GM12801 (cell line): ENCODE data around the gene ZNF331.

Experiments
- TF ChIP-seq, protein P1 (sequence below): IDR thresholded peaks from one replicate; pipeline ENCODE4 v1.5.1; 2011; ENCODE audit warnings: control low read depth; ENCODE audit not compliant: insufficient read length; ENCODE audit errors: extremely low read depth

The ZNF331 gene

DNA sequence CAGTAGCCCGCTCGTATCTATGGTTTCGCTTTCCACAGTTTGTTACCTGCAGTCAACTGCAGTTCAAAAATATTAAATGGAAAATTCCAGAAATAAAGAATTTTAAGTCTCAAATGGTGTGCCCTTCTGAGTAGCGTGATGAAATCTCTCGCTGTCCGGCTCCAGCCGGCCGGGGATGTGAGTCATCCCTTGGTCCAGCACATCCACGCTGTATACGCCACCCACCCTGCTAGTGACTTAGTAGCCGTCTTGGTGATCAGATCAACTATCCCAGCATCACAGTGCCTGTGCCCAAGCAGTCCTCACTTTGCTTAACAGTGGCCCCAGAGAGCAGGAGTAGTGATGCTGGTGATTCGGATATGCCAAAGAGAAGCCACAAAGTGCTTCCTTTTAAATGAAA lies 40.0 kb downstream of the ZNF331 start:
- TF ChIP-seq, protein P1, sequence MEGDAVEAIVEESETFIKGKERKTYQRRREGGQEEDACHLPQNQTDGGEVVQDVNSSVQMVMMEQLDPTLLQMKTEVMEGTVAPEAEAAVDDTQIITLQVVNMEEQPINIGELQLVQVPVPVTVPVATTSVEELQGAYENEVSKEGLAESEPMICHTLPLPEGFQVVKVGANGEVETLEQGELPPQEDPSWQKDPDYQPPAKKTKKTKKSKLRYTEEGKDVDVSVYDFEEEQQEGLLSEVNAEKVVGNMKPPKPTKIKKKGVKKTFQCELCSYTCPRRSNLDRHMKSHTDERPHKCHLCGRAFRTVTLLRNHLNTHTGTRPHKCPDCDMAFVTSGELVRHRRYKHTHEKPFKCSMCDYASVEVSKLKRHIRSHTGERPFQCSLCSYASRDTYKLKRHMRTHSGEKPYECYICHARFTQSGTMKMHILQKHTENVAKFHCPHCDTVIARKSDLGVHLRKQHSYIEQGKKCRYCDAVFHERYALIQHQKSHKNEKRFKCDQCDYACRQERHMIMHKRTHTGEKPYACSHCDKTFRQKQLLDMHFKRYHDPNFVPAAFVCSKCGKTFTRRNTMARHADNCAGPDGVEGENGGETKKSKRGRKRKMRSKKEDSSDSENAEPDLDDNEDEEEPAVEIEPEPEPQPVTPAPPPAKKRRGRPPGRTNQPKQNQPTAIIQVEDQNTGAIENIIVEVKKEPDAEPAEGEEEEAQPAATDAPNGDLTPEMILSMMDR: no peak

DNA sequence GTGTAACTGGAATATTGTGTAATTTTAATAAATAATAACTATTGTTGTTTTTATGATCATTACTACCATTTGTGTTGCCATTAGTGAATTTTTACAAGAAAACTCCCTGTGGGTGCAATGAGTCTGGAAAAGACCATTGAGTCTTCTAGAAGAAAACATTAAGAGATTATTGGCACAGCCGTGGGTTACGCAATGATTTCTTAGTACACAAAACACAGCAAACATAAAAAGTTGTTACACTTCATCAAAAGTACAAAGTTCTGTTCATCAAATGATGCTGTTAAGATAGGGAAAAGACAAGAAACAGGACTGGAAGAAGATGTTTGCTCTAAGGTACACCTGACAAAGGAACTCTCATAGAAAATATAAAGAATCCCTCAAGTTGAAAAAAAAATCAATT lies 41.6 kb downstream of the ZNF331 start:
- TF ChIP-seq, protein P1: no peak

DNA sequence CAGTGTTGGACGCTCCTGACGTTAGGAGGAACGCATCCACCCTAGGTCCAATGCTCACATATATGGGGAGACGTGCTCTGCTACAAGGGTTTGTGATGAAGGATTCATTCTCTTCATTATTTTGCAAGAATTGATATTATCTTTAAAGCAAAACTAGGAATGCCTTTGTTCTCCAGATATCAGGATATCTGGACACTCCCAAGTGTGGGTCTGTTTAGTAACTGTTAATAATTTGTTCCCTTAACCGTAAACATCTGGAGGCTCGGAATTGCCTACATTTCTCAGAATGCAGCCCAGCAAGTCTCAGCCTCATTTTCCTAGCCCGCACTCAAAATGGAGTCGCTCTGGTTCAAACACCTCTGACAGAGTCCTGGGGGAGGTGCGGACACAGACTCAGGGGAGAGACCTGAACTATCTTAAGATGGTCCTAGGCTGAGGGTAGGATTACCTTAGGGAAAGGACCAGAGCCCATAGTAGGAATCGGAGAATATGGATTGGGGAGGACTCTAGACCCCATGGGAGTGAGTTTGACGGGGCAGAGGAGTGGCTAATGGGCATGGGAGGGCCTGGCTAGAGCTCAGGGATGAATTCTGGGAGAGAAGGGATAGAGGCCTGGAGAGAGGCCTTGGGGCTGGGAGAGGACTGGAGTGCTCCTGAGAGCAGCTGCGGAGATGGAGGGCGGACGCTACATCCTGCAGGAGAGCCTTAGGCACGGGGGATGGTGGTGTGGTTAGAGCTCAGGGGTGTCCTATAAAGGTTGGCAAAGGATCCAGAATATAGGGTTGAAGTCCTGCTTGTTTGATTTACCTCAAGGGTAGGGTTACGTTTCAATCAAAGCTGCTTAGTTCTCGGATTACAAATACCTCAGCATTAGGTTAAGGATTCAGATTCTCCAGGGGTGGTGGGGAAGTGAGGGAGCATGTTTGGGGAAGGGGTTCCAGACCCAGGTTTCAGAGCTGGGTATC lies 43.2 kb downstream of the ZNF331 start:
- TF ChIP-seq, protein P1: no peak

DNA sequence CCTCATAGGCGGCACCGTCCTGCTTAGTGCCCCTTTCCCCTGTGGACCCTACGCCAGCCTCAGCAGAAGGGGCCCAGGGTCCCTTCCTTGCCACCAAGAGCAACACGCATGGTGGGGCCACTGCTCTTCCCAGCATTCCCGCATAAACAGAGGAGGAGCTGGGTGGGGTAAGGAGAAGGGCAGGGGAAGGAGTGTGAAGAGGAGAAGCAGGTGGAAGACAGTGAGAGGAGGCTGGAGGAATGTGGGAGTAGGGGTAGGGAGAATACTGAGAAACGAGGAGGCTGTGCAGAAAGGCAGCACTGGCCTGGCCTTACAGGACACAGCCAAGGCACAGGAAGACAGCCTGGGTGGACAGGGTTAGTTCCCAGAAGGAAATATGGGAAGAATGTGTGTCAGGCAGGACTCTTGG lies 43.9 kb downstream of the ZNF331 start:
- TF ChIP-seq, protein P1: no peak

DNA sequence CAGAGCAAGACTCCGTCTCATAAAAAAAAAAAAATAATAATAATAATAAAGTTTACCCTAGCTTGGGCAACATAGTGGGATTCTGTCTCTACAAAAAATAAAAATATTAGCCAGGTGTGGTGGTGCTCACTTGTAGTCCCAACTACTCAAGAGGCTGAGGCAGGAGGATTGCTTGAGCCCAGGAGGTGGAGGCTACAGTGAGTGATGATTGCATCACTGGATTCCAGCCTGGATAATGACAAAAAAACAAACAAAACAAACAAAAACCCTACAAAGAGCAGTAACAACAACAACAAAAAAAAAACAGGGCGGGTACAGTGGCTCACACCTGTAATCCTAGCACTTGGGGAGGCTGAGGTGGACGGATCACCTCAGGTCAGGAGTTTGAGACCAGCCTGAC lies 45.2 kb downstream of the ZNF331 start:
- TF ChIP-seq, protein P1: no peak

DNA sequence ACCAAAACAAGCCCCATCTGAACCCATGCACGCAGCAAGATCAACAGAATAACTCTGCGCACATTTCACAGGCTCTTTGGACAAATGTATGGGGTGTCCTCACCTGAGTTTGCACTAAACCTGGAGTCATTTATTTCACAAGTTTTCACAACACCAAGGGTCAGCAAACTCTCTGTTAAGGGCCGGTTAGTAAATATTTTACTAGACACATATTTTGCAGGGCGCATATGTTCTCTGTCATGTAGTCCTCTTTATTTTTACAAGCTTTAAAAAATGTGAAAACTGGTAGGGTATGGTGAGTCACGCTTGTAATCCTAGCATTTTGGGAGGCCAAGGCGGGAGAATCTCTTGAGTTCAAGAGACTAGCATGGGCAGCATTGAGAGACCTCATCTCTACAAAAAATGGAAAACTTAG lies 48.3 kb downstream of the ZNF331 start:
- TF ChIP-seq, protein P1: no peak

DNA sequence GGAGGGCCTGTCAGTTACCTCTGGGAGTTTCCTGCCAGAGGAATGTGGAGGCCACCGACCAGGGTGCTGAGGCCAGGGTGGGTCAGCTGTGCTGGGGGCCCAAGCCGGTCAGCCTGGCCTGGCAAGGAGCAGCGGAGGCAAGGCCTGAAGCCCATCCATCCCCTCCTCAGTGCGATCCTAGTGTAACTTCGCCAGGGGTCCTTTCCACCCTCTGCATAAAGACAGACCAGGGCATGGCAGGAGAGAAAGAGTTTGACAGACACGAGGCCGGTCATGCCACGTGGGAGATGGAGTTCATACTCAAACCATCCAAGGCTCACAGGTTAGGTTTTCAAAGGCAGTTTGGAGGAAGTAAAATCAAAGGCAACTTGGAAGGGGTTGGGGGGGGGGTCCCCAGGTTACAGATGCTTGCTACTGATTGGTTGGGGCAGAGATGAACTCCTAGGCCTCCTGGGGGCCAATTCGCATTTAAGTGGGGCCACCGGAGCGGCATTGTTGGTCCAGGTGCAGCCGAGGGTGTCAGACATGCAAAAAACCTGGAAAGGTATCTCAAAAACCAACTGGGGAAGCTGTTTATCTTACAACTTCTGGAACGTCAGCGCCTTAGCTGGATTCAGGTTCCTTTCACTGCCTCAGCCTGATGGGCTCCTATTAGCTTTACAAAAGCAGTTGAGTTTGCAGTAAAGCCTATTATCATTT lies 57.0 kb downstream of the ZNF331 start:
- TF ChIP-seq, protein P1: no peak
